Activated B cell treated with CpG ODN at 0.5 μM for 24 hours (primary cell): ENCODE results near the gene MKX. TPM values are rescaled to one million over a fixed set of nuclear protein-coding genes. Genes with fewer than 3 reads are reported as not detected.

Experiments used
- ATAC-seq: fragments of 200-7000 bp; cut with Tn5 transposase; one replicate; pipeline ENCODE4 v1.10.0; 2021; ENCODE audit warnings: low read depth, mild to moderate bottlenecking, moderate library complexity
- CTCF ChIA-PET: fragments of 350-600 bp; sonication (Branson Sonifier 250); formaldehyde crosslinking; loops from one replicate; lab custom pipeline; 2021; ENCODE audit warnings: antibody characterized with exemption; lab: Charles Lee
- POLR2A ChIA-PET: fragments of 350-600 bp; sonication (Branson Sonifier 250); formaldehyde crosslinking; loops from one replicate; lab custom pipeline; 2021; ENCODE audit warnings: antibody characterized with exemption; lab: Charles Lee
- DNase-seq: peaks from one replicate; pipeline ENCODE4 v3.0.0; 2022
- H3K27ac Mint-ChIP-seq: one replicate; pipeline ENCODE4 v1.8.0; 2020; ENCODE audit warnings: mixed read lengths
- H3K27me3 Mint-ChIP-seq: one replicate; pipeline ENCODE4 v1.8.0; 2021; ENCODE audit warnings: mixed read lengths
- H3K36me3 Mint-ChIP-seq: one replicate; pipeline ENCODE4 v1.8.0; 2021; ENCODE audit warnings: low read depth, mixed read lengths
- H3K4me1 Mint-ChIP-seq: one replicate; pipeline ENCODE4 v1.8.0; 2021; ENCODE audit warnings: mixed read lengths
- H3K4me3 Mint-ChIP-seq: one replicate; pipeline ENCODE4 v1.8.0; 2020; ENCODE audit warnings: mild to moderate bottlenecking, mixed read lengths
- H3K9me3 Mint-ChIP-seq: one replicate; pipeline ENCODE4 v1.8.0; 2020; ENCODE audit warnings: mixed read lengths
- CTCF ChIP-seq: fragments of 200-600 bp; IDR thresholded peaks from one replicate; pipeline ENCODE4 v1.8.0; 2022; ENCODE audit warnings: antibody characterized with exemption, mild to moderate bottlenecking
- intact Hi-C: fragments of 100-400 bp; cut with micrococcal nuclease; formaldehyde crosslinking; loops from one replicate; pipeline ENCODE4 v1.15.1; 2024
- total RNA-seq: library from RNA; stranded (reverse); gene quantifications from 2 replicates; pipeline ENCODE4 v1.2.3, GENCODE V29; 2022

The MKX gene
- total RNA-seq, 1 donor from 2014 or later = not detected

GRCh38 chr10:27680691-27681605 lies 64.7 kb downstream of the MKX start:
- Mint-ChIP-seq H3K27ac (no peak overlapping the region), H3K27me3 (peaks cover 3% of the 10 kb centered on the region), H3K4me1 (no peaks in the 10 kb centered on the region), H3K36me3 (no peaks in the 10 kb centered on the region), H3K9me3 (no peaks in the 10 kb centered on the region), H3K4me3 (no peak overlapping the region)
- CTCF ChIA-PET = no interaction called here
- no peak for DNase-seq
- no peak for TF ChIP-seq CTCF
- ATAC-seq = no peak
- POLR2A ChIA-PET = no interaction called here
- intact Hi-C loops = no loop called here

DNA sequence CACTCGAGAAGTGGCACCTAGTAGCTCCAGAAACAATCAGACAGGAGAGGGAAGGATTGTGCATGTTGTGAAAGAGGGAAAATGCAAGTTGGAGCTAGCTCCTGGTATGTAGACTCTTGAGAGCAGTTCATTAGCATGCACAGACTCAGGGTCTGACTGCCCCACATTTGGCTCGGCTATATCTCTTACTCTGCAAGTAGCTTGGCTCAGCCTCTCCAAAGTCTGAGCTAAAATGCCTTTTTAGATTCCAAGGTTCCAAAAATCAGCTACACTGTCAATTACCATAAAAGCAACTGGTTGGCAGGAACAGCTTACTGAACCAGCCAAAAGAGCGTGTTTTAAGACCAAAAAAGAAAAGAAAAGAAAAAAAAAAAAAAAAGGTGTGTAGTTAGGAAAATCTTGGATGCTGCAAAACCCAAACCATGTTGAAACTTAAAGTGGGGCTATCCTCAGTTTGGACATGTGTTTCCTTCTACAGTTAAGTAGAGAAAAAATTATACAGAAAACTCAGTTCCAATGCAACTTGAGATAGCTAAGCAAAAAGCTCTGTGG lies 65.5 kb downstream of the MKX start:
- intact Hi-C loops = no loop called here
- no peak for DNase-seq
- Mint-ChIP-seq H3K36me3 (no peaks in the 10 kb centered on the region), H3K9me3 (no peaks in the 10 kb centered on the region), H3K4me3 (no peak overlapping the region), H3K4me1 (no peaks in the 10 kb centered on the region), H3K27me3 (peaks cover 3% of the 10 kb centered on the region), H3K27ac (no peak overlapping the region)
- TF ChIP-seq CTCF = no peak
- ChIA-PET POLR2A (no interaction called here), CTCF (no interaction called here)
- ATAC-seq = no peak

DNA sequence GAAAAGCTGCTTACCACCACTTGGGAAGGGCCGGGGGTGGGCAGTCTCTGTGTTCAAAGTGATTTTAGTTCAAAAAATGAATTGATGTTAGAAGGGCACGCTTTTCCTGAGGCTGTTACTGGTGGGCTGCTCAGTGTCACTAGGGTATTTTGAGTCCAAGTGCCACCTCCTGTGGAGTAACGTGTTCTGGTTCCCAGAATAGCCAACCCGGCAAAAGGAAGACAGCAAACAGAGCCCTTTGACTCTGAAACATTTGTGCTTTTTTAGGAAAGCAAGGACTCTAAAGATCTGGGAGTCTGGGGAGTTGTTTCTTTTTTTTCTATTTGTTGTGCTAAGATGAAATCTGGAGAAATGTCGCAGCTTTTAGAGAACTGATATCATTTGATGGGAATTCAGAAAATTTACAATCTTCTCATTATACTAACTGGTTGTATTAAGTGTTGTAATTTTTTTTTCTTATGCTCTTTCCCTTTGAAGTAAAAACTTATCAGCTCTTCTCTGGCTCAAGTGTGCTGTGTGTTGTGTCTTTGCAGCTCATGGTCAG lies 66.2 kb downstream of the MKX start:
- CTCF ChIA-PET = no interaction called here
- intact Hi-C loops = no loop called here
- ATAC-seq (no peak), DNase-seq (no peak)
- POLR2A ChIA-PET = no interaction called here
- H3K9me3 Mint-ChIP-seq = no peaks in the 10 kb centered on the region
- TF ChIP-seq CTCF = no peak
- H3K36me3 Mint-ChIP-seq = no peaks in the 10 kb centered on the region
- no peaks in the 10 kb centered on the region for H3K4me1 Mint-ChIP-seq
- H3K4me3 Mint-ChIP-seq = no peak overlapping the region
- peaks cover 3% of the 10 kb centered on the region for H3K27me3 Mint-ChIP-seq
- H3K27ac Mint-ChIP-seq = no peak overlapping the region

- no peak for TF ChIP-seq CTCF
- CTCF ChIA-PET = no interaction called here
- Mint-ChIP-seq H3K4me3 (no peak overlapping the region), H3K36me3 (no peaks in the 10 kb centered on the region), H3K9me3 (no peaks in the 10 kb centered on the region), H3K27ac (no peak overlapping the region), H3K4me1 (no peaks in the 10 kb centered on the region), H3K27me3 (peaks cover 3% of the 10 kb centered on the region)
- ATAC-seq = no peak
- intact Hi-C loops = no loop called here
- POLR2A ChIA-PET = no interaction called here
- DNase-seq = no peak
Measured at GRCh38 chr10:27678166-27678565, 67.5 kb downstream of the MKX start.

DNA sequence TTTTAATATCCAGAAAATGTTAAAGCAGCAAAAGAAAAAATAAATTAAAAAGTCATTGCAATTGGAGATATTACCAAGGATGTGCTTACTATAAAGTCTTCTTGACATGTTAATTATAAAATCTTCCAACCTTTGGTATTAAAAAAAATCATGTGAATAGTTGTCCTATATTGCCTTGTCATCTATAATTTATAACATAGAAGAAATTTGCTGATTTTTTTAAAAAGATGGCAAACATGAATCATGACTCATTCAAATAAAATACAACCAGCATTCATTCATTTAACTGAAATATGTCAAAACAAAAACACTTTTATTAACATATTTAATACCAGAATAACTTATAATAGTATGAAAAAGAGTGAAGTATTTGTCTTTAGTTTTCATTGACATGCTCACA lies 72.6 kb downstream of the MKX start:
- ATAC-seq = no peak
- intact Hi-C loops = no loop called here
- DNase-seq = no peak
- H3K27ac Mint-ChIP-seq = no peak overlapping the region
- no peaks in the 10 kb centered on the region for H3K36me3 Mint-ChIP-seq
- POLR2A ChIA-PET = no interaction called here
- CTCF ChIA-PET = no interaction called here
- peaks cover 3% of the 10 kb centered on the region for H3K27me3 Mint-ChIP-seq
- TF ChIP-seq CTCF = no peak
- H3K9me3 Mint-ChIP-seq = no peaks in the 10 kb centered on the region
- no peaks in the 10 kb centered on the region for H3K4me1 Mint-ChIP-seq
- H3K4me3 Mint-ChIP-seq = no peak overlapping the region
